ENCODE results near the gene NEIL3.

DNA sequence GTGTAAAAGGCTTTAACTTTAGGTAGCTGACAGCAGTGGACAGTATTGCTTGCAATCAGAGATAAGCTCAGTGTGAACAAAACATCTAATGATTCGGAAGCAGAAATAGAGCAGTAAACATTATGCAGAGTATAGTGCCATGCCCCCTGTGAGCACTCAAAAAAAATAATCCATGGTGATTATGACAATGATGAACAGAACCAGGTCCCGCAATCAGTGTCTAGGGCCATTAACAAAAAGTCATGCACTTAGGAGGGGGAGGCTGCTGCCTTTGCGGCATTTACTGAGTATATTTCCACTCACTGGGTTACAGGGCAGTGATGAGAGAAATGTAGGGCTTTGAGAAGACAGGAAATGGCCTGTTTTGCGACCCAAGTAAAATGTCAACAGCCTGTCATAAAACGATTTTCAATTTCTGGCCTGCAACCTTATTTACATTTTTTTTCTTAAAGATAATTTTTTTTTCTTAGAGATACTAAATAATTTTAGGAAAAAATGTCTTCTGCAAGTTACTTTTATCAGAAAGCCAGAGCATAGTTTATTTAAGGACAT is 27.3 kb upstream of the NEIL3 start:
- TF ChIP-seq POLR2A (IDR thresholded peaks at IDR 0.05; ENCODE audit: low read depth, low read length): no peak
- TF ChIP-seq POLR2AphosphoS5 (IDR thresholded peaks at IDR 0.05; ENCODE audit: low read depth, low read length): no peak
